PFSK-1 (cell line): Measurements from ENCODE around the gene YAF2.

Experiments
- POLR2AphosphoS5 ChIP-seq: IDR thresholded peaks from 2 replicates; pipeline ENCODE4 v1.6.1; 2012; ENCODE audit warnings: low read depth, mild to moderate bottlenecking, control low read depth, low read length, moderate library complexity
- TF ChIP-seq, protein P1 (sequence below), 2 experiments: IDR thresholded peaks; 2 replicates each; pipeline versions ENCODE4 v1.6.1 to v1.8.0; 2011 to 2012; ENCODE audit warnings: low read depth in 2 of 2, low read length in 2 of 2, control low read depth in 1 of 2, inconsistent platforms in 1 of 2, mild to moderate bottlenecking in 1 of 2, moderate library complexity in 1 of 2; ENCODE audit not compliant: insufficient read depth in 1 of 2

DNA sequence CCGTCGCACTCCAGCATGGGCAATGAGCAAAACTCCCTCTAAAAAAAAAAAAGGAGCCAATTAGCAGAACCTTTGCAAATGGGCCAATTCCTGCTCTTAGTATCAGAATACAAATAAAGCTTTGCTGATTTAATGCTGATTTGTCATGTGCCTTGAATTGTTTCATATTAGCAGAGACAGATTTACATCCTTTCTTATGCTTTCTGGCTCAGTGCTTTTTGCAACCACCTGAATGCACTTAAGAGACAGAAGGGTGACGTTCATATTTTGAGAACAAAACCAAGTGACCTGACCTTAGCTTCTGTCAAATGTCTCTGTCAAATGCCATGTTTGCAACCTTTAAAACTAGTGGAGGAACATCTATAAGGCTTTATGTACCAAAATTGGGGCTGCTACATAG lies 43.8 kb upstream of the YAF2 start:
- TF ChIP-seq, protein P1, sequence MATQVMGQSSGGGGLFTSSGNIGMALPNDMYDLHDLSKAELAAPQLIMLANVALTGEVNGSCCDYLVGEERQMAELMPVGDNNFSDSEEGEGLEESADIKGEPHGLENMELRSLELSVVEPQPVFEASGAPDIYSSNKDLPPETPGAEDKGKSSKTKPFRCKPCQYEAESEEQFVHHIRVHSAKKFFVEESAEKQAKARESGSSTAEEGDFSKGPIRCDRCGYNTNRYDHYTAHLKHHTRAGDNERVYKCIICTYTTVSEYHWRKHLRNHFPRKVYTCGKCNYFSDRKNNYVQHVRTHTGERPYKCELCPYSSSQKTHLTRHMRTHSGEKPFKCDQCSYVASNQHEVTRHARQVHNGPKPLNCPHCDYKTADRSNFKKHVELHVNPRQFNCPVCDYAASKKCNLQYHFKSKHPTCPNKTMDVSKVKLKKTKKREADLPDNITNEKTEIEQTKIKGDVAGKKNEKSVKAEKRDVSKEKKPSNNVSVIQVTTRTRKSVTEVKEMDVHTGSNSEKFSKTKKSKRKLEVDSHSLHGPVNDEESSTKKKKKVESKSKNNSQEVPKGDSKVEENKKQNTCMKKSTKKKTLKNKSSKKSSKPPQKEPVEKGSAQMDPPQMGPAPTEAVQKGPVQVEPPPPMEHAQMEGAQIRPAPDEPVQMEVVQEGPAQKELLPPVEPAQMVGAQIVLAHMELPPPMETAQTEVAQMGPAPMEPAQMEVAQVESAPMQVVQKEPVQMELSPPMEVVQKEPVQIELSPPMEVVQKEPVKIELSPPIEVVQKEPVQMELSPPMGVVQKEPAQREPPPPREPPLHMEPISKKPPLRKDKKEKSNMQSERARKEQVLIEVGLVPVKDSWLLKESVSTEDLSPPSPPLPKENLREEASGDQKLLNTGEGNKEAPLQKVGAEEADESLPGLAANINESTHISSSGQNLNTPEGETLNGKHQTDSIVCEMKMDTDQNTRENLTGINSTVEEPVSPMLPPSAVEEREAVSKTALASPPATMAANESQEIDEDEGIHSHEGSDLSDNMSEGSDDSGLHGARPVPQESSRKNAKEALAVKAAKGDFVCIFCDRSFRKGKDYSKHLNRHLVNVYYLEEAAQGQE (IDR thresholded peaks at IDR 0.05; ENCODE audit: insufficient read depth in 1 of 2, low read depth in 2 of 2, low read length in 2 of 2) = no peak
- TF ChIP-seq POLR2AphosphoS5 = no peak
